Germinal center (tissue), 1 donor: ENCODE measurements around the gene CLIC1.
A peak's percentile ranks its signal among the peaks of the same experiment; 100 is the strongest.

Source experiments
- DNase-seq: peaks from one replicate; pipeline ENCODE4 v3.0.0; 2012; ENCODE audit warnings: mixed read lengths, low spot score

Gene CLIC1

GRCh38 chr6:31736021-31736767 is at the start of gene CLIC1:
TSS of gene CLIC1 (minus strand) at chr6:31736530. CDS start at chr6:31736300, 230 bp downstream.
- DNase-seq = peak; percentile 87

- no peak for DNase-seq
These were observed 49.1 kb upstream of the CLIC1 start for GRCh38 chr6:31785475-31785874.

GRCh38 chr6:31784098-31784925 is 48.0 kb upstream of the CLIC1 start:
- DNase-seq = no peak

- DNase-seq = no peak
These were observed 46.0 kb upstream of the CLIC1 start for GRCh38 chr6:31782126-31782855.

GRCh38 chr6:31781244-31782125 is 45.2 kb upstream of the CLIC1 start:
- DNase-seq = no peak

- no peak for DNase-seq
These were observed 44.3 kb upstream of the CLIC1 start for GRCh38 chr6:31780507-31781243.

- no peak for DNase-seq
These were observed 43.6 kb upstream of the CLIC1 start for GRCh38 chr6:31779908-31780307.

- DNase-seq = no peak
These were observed 42.9 kb upstream of the CLIC1 start for GRCh38 chr6:31778999-31779885.

- no peak for DNase-seq
These were observed 41.9 kb upstream of the CLIC1 start for GRCh38 chr6:31778193-31778592.

GRCh38 chr6:31777667-31778050 is 41.3 kb upstream of the CLIC1 start:
- DNase-seq = no peak

- DNase-seq = peak; percentile 41
These were observed 40.8 kb upstream of the CLIC1 start, which contains the start of gene VWA7 for GRCh38 chr6:31776989-31777666. TSS of gene VWA7 (minus strand) at chr6:31777328. CDS start at chr6:31776779, 549 bp downstream.

- DNase-seq = no peak
These were observed 40.2 kb upstream of the CLIC1 start for GRCh38 chr6:31776485-31776988.

GRCh38 chr6:31775633-31776484 is 39.5 kb upstream of the CLIC1 start:
- no peak for DNase-seq

GRCh38 chr6:31775184-31775583 is 38.9 kb upstream of the CLIC1 start:
- no peak for DNase-seq

- DNase-seq = no peak
These were observed 35.6 kb upstream of the CLIC1 start for GRCh38 chr6:31771992-31772358.

- no peak for DNase-seq
These were observed 34.5 kb upstream of the CLIC1 start for GRCh38 chr6:31770860-31771259.

GRCh38 chr6:31769684-31770371 is 33.5 kb upstream of the CLIC1 start:
- DNase-seq = peak; percentile 92
